ENCODE measurements around the gene NXN.
"Not testable (repeated sequence)": the region's sequence is repeated elsewhere in the genome, so short reads cannot be mapped to it uniquely, and the experiment has no call there.

The NXN gene

GRCh38 chr17:752002-752619 lies 227.5 kb downstream of the NXN start, which contains the start of gene GEMIN4:
TSS of gene GEMIN4 (minus strand) at chr17:752264. CDS start at chr17:752142, 122 bp downstream.
- ATAC-seq, result peak; percentile 87 to 88

GRCh38 chr17:751269-752001 lies 228.1 kb downstream of the NXN start:
- ATAC-seq, result peak; percentile 33 to 51

- no peak for ATAC-seq
Measured at GRCh38 chr17:750431-751037, 229.0 kb downstream of the NXN start.

GRCh38 chr17:749359-749758 lies 230.2 kb downstream of the NXN start:
- not testable (repeated sequence) for ATAC-seq
